Measurements from ENCODE around the gene TCF4. TPM values are rescaled to one million over a fixed set of nuclear protein-coding genes. Genes with fewer than 3 reads are reported as not detected.

Gene TCF4
- total RNA-seq, 1 experiment from 2014 or later: 0.42 TPM

DNA sequence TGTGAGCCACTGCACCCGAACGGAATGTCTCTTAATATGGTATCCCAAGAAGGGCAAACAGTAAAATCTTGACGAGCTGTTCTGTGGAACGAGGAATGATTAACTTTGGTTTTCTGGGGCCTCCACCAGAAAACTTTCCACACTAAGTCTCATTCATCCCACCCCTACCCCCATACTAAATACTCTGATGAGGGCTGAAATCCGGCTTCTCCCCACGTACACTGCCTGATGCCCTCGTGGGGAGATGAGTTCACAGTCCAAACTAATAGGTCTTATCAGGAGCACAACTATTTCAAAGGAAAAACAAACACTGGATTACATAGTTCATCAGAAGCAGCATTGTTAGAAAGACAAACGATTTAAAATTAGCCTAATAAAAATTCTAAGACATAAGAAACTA, 49.2 kb upstream of the TCF4 start:
- Histone ChIP-seq H3K9ac (ENCODE audit: low read length) (no peak overlapping the region), H4K20me1 (ENCODE audit: insufficient read depth) (no peaks in the 10 kb centered on the region), H3K4me1 (ENCODE audit: control insufficient read depth in 1 of 2, insufficient read depth in 2 of 2, low read length in 2 of 2) (no peaks in the 10 kb centered on the region), H3K79me2 (ENCODE audit: insufficient read depth, low read length) (no peaks in the 10 kb centered on the region), H3K27ac (ENCODE audit: low read depth, low read length) (no peak overlapping the region), H3K9me2 (ENCODE audit: insufficient read depth) (no peaks in the 10 kb centered on the region), H3K4me3 (replicated peaks in 1 of 2; ENCODE audit: low read depth in 1 of 2, low read length in 2 of 2) (no peak overlapping the region), H3K9me3 (ENCODE audit: control insufficient read depth in 1 of 2, insufficient read depth in 1 of 2, low read depth in 1 of 2, low read length in 2 of 2) (peaks cover 0 to 7% of the 10 kb centered on the region in 2 experiments; a peak in 2 of 4 replicates), H2AFZ (ENCODE audit: low read depth, low read length, poor library complexity, severe bottlenecking) (no peak overlapping the region), H3K27me3 (ENCODE audit: insufficient read depth, low read length) (no peaks in the 10 kb centered on the region), H3K4me2 (ENCODE audit: low read length) (no peak overlapping the region), H3K36me3 (ENCODE audit: control insufficient read depth in 1 of 2, insufficient read depth in 2 of 2, low read length in 2 of 2) (no peaks in the 10 kb centered on the region)
- TF ChIP-seq SIN3A (IDR thresholded peaks at IDR 0.05; ENCODE audit: low read depth) (no peak), SRF (IDR thresholded peaks at IDR 0.05; ENCODE audit: low read depth) (no peak), EGR1 (IDR thresholded peaks at IDR 0.05; ENCODE audit: low read depth) (no peak), EZH2phosphoT487 (IDR thresholded peaks at IDR 0.05; ENCODE audit: borderline replicate concordance) (no peak), ZFX (IDR thresholded peaks at IDR 0.05) (no peak)
- TF ChIP-seq, protein P1, sequence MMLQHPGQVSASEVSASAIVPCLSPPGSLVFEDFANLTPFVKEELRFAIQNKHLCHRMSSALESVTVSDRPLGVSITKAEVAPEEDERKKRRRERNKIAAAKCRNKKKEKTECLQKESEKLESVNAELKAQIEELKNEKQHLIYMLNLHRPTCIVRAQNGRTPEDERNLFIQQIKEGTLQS (IDR thresholded peaks at IDR 0.05): no peak
- ChIA-PET CTCF (no interaction called here), RAD21 (ENCODE audit: low non-redundant PET in 1 of 2, low total read pairs in 2 of 2, uncharacterized antibody in 2 of 2, unreplicated experiment in 2 of 2) (no interaction called here), POLR2A (no interaction called here)
- intact Hi-C loops (cut with micrococcal nuclease): no loop called here
- no TSS peak for BruUV-seq (replicated peaks)
- no peak for ATAC-seq
- DNase-seq (ENCODE audit: low read depth, low spot score): no peak

DNA sequence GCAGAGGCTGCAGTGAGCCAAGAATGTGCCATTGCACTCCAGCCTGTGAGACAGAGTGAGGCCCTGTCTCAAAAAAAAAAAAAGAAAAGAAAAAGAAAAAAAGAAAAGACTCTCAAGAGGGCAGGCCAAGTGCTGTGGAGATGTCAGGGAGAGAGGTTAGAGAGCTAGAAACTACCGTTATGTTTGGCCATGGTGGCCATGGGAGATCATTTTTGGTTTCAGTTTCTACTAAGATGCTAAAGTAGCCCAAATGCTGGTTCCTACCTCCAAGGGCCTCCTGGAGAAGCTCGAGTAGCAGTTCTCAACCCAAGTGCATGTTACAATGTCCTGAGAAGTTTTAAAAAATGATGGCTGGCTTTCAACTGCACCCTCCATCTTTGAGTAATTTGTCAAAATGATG, 47.4 kb upstream of the TCF4 start:
- H3K4me2 ChIP-seq (ENCODE audit: low read length): no peak overlapping the region
- peaks cover 0 to 7% of the 10 kb centered on the region in 2 experiments; a peak in 2 of 4 replicates for H3K9me3 ChIP-seq (ENCODE audit: control insufficient read depth in 1 of 2, insufficient read depth in 1 of 2, low read depth in 1 of 2, low read length in 2 of 2)
- H3K9me2 ChIP-seq (ENCODE audit: insufficient read depth): no peaks in the 10 kb centered on the region
- H4K20me1 ChIP-seq (ENCODE audit: insufficient read depth): no peaks in the 10 kb centered on the region
- POLR2A ChIA-PET: no interaction called here
- H3K27me3 ChIP-seq (ENCODE audit: insufficient read depth, low read length): no peaks in the 10 kb centered on the region
- RAD21 ChIA-PET (ENCODE audit: low non-redundant PET in 1 of 2, low total read pairs in 2 of 2, uncharacterized antibody in 2 of 2, unreplicated experiment in 2 of 2): no interaction called here
- DNase-seq (ENCODE audit: low read depth, low spot score) (no peak), ATAC-seq (no peak)
- TF ChIP-seq SIN3A (IDR thresholded peaks at IDR 0.05; ENCODE audit: low read depth): no peak
- TF ChIP-seq, protein P2, sequence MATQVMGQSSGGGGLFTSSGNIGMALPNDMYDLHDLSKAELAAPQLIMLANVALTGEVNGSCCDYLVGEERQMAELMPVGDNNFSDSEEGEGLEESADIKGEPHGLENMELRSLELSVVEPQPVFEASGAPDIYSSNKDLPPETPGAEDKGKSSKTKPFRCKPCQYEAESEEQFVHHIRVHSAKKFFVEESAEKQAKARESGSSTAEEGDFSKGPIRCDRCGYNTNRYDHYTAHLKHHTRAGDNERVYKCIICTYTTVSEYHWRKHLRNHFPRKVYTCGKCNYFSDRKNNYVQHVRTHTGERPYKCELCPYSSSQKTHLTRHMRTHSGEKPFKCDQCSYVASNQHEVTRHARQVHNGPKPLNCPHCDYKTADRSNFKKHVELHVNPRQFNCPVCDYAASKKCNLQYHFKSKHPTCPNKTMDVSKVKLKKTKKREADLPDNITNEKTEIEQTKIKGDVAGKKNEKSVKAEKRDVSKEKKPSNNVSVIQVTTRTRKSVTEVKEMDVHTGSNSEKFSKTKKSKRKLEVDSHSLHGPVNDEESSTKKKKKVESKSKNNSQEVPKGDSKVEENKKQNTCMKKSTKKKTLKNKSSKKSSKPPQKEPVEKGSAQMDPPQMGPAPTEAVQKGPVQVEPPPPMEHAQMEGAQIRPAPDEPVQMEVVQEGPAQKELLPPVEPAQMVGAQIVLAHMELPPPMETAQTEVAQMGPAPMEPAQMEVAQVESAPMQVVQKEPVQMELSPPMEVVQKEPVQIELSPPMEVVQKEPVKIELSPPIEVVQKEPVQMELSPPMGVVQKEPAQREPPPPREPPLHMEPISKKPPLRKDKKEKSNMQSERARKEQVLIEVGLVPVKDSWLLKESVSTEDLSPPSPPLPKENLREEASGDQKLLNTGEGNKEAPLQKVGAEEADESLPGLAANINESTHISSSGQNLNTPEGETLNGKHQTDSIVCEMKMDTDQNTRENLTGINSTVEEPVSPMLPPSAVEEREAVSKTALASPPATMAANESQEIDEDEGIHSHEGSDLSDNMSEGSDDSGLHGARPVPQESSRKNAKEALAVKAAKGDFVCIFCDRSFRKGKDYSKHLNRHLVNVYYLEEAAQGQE (IDR thresholded peaks at IDR 0.05; ENCODE audit: low read depth): no peak
- TF ChIP-seq ELF1 (IDR thresholded peaks at IDR 0.05; ENCODE audit: borderline replicate concordance, low read depth): no peak
- TF ChIP-seq, protein P3, sequence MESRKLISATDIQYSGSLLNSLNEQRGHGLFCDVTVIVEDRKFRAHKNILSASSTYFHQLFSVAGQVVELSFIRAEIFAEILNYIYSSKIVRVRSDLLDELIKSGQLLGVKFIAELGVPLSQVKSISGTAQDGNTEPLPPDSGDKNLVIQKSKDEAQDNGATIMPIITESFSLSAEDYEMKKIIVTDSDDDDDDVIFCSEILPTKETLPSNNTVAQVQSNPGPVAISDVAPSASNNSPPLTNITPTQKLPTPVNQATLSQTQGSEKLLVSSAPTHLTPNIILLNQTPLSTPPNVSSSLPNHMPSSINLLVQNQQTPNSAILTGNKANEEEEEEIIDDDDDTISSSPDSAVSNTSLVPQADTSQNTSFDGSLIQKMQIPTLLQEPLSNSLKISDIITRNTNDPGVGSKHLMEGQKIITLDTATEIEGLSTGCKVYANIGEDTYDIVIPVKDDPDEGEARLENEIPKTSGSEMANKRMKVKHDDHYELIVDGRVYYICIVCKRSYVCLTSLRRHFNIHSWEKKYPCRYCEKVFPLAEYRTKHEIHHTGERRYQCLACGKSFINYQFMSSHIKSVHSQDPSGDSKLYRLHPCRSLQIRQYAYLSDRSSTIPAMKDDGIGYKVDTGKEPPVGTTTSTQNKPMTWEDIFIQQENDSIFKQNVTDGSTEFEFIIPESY (IDR thresholded peaks at IDR 0.05; ENCODE audit: extremely low read depth, insufficient replicate concordance, low read length): no peak
- TF ChIP-seq FOSL1 (IDR thresholded peaks at IDR 0.05; ENCODE audit: low read depth): no peak
- no peak for TF ChIP-seq CBX3 (IDR thresholded peaks at IDR 0.05; ENCODE audit: low read depth)
- no peak for TF ChIP-seq RAD21 (IDR thresholded peaks at IDR 0.05; ENCODE audit: low read depth)
- no peak for TF ChIP-seq SP1 (IDR thresholded peaks at IDR 0.05; ENCODE audit: low read depth)
- TF ChIP-seq, protein P4, sequence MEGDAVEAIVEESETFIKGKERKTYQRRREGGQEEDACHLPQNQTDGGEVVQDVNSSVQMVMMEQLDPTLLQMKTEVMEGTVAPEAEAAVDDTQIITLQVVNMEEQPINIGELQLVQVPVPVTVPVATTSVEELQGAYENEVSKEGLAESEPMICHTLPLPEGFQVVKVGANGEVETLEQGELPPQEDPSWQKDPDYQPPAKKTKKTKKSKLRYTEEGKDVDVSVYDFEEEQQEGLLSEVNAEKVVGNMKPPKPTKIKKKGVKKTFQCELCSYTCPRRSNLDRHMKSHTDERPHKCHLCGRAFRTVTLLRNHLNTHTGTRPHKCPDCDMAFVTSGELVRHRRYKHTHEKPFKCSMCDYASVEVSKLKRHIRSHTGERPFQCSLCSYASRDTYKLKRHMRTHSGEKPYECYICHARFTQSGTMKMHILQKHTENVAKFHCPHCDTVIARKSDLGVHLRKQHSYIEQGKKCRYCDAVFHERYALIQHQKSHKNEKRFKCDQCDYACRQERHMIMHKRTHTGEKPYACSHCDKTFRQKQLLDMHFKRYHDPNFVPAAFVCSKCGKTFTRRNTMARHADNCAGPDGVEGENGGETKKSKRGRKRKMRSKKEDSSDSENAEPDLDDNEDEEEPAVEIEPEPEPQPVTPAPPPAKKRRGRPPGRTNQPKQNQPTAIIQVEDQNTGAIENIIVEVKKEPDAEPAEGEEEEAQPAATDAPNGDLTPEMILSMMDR (IDR thresholded peaks at IDR 0.05 in 2 of 3, conservative IDR thresholded peaks at IDR 0.05 in 1 of 3; ENCODE audit: borderline replicate concordance in 1 of 3, insufficient read depth in 1 of 3, low read depth in 2 of 3, low read length in 2 of 3): no peak
- TF ChIP-seq EGR1 (IDR thresholded peaks at IDR 0.05; ENCODE audit: low read depth): no peak
- no peaks in the 10 kb centered on the region for H3K4me1 ChIP-seq (ENCODE audit: control insufficient read depth in 1 of 2, insufficient read depth in 2 of 2, low read length in 2 of 2)
- no peak overlapping the region for H3K4me3 ChIP-seq (replicated peaks in 1 of 2; ENCODE audit: low read depth in 1 of 2, low read length in 2 of 2)
- CTCF ChIA-PET: no interaction called here
- no peak overlapping the region for H3K9ac ChIP-seq (ENCODE audit: low read length)
- no peaks in the 10 kb centered on the region for H3K36me3 ChIP-seq (ENCODE audit: control insufficient read depth in 1 of 2, insufficient read depth in 2 of 2, low read length in 2 of 2)
- H2AFZ ChIP-seq (ENCODE audit: low read depth, low read length, poor library complexity, severe bottlenecking): no peak overlapping the region
- no TSS peak for BruUV-seq (replicated peaks)
- no peaks in the 10 kb centered on the region for H3K79me2 ChIP-seq (ENCODE audit: insufficient read depth, low read length)
- H3K27ac ChIP-seq (ENCODE audit: low read depth, low read length): no peak overlapping the region
- intact Hi-C loops (cut with micrococcal nuclease): no loop called here
